IPS-11a (cell line): ENCODE data around the gene GSTK1.
"Not testable (repeated sequence)": the region's sequence is repeated elsewhere in the genome, so short reads cannot be mapped to it uniquely, and the experiment has no call there.

Experiments
- H3K4me3 ChIP-seq: one replicate; pipeline ENCODE4 v1.5.1; 2013; ENCODE audit warnings: low read depth, low read length, control low read depth

GSTK1 gene

DNA sequence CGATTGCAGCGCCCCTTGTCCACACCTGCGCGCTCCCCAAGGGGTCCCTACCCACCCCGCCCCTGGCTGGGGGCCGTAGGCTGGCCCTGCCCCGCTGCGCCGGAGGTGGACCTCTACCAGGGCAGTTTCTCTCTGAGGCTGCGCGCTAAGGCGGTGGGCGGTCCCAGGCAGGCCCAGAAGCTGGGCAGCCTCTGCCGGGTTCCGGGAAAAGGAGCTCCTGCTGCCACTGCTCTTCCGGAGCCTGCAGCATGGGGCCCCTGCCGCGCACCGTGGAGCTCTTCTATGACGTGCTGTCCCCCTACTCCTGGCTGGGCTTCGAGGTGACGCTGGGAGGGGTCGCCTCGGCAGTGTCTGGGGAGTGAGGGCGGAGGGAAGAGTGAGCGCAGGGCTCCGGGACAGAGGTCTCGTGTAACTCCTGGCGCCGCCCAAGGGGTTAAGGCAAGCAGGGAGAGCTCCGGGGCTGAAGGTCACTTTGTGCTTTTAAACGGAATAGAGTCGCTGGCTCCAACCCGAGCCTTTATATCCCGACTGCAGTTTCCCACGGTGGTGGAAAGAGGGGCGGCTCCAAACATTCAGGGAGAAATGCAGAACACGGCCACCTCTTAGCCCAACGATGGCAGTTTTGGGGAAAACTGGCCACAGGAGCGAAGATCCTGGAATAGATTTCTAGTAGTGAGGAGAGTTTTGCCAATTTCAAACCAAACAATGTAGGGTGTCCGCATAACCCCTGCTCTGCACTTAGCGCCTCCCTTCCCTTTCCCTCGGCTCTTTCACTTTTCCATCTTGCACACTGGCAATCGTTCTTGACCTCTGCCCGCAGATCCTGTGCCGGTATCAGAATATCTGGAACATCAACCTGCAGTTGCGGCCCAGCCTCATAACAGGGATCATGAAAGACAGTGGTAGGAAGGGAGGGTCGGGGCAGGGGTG, at the start of gene GSTK1:
Gene GSTK1 (plus strand): TSS at position 176 of the 930 bp plus-strand sequence. CDS start 73 bp downstream, at position 249.
- peak within 1 kb of the TSS; percentile 76 for H3K4me3 ChIP-seq

DNA sequence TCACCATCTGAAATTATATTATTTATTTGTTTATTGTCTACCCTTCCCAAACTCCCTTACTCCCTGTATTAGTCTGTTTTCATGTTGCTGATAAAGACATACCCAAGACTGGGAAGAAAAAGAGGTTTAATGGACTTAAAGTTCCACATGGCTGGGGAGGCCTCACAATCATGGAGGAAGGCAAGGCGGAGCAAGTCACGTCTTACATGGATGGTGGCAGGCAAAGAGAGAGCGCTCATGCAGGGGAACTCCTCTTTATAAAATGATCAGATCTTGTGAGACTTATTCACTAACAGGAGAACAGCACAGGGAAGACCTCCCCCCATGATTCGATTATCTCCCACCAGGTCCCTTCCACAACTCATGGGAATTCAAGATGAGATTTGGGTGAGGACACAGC, 49.8 kb upstream of the GSTK1 start:
- H3K4me3 ChIP-seq, result not testable (repeated sequence)

DNA sequence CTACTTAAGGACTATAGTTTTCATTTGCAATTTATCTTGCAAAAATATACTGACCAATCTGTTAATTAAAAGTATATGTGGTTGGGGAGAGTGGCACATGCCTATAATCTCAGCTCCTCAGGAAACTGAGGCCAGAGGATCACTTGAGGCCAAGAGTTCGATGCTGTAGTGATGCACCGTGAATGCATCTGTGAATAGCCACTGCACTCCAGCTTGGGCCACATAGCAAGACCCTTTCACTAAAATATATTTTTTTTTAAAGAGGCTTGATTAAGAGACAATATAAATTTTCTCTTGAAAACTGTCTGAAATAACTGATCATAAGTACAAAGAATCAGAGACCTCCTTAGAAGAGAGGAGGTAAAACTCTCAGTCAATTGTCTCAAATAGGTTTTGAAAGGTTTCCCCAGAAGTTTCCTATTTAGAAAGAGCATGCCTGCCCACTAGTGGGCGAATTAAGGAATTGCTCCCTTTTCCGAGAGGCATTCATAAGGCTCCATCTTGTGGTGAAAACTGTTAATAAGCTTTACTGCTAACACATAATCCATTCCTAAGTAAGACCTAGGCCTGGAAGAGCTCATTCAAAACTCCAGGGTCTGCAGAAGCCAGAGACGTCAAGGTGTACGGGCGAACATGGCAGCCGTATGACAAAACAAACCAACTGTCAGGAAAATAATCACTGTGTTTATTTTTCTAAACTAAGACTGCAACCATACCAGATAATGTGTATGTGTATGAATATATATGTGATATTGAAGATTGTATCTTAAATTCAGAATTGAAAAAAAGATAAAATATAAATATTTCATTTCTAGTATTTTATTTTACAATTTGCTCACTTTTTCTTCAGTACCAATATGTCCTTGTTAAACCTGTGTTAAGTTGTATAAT, 48.2 kb upstream of the GSTK1 start:
- H3K4me3 ChIP-seq, result no peak overlapping the region

DNA sequence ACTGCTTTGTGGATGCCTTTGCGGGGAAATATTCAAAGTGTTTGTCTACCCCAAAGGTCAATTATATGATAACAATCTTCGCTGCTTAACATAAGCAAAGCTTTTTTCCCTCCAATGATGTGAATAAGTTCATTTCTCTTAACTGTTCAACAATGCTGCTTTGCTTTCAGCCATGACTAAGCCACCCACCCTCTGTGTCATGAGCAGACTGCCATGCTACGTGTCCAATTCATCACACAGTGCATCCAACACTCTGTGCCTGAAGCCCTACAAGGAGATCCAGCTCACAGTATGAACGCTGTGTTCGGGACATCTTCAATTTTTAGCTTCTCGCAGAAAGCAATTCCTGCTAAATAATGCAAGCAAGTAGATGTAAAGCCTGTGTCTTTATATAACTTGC, 47.1 kb upstream of the GSTK1 start:
- H3K4me3 ChIP-seq, result no peak overlapping the region

DNA sequence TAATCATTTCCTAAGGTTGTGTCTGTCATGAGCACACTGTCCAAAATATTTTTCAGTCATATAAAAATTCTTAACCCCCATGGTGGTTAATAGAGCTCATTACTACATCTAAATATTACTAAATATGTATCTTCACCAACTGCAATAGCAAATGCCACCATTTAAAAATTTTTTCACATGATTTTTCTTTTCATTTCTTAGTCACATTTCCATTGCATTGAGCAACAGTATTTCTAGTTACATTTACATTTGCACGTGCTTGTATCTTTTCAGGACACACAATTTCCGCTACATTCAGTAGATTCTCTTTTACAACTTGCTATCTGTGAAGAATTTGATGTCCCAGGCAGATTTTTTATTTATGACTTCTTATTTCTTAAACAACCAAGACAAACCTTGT, 46.6 kb upstream of the GSTK1 start:
- H3K4me3 ChIP-seq, result no peak overlapping the region

DNA sequence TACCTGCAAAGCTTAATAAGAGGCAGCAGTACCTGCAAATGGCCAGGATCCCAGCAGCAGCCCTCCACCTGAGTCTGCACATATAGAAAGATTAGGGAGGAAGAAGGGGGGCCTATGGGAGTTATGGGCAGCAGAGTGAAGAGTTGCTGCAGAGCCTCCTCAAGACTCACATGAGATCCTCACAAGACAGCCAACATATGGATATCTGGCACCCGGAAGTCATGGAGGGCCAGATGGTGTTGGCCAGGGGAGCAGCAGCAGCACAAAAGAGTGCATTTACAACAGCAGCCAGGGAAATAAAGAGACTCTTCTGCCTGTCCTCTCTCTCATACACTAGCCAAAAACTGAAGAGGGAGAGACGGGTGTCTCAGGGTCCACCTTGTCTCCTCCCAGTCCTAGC, 45.4 kb upstream of the GSTK1 start:
- H3K4me3 ChIP-seq, result no peak overlapping the region

DNA sequence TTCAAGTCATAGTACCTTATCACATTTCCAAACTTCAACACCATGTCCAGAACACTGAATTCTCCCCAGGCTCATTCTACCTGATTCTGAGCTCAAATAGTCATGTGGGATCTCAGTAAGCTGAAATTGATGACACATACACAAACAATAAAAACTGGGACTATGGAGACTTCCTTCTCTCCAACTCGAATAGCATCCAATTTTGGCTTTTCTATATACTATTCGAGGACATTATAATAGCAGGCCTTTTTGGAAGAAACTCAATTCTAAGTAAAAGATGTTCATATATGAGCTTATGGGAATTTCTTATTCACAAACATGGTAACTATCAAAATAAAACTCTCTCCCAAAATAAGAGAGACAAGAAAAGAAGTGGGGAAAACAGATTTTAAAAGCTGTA, 42.0 kb upstream of the GSTK1 start:
- H3K4me3 ChIP-seq, result no peak overlapping the region

DNA sequence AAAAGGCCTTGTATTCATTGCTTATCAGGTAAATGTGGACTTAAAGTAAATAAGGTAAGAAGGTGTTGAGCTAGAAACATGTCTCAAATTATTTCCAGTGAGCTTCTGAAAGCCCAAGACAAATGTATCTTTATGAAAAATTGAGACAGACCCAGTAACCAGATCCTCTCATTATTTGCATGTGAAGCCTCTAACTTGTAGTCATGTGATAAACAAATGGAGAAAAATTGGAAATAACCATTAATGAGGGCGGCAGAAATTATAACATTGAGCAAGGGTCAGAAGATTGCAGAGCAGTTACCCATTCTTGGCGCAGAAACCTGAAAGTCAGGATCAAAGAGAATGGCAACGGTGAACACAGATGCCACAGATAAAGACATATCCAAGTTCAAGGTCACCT, 41.5 kb upstream of the GSTK1 start, which contains the start of gene TAS2R40:
Gene TAS2R40 (plus strand): TSS at position 301 of the 400 bp plus-strand sequence. CDS start 42 bp downstream, at position 343.
- H3K4me3 ChIP-seq, result no peak within 1 kb of the TSS

DNA sequence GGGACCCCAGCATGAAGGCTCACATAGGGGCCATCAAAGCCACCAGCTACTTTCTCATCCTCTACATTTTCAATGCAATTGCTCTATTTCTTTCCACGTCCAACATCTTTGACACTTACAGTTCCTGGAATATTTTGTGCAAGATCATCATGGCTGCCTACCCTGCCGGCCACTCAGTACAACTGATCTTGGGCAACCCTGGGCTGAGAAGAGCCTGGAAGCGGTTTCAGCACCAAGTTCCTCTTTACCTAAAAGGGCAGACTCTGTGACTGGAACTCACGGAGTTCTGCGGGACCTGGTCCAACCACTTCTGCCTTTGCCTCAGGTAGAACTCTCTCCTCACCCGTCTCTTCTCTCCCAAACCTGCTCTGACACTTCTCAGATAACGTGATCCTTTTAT, 40.5 kb upstream of the GSTK1 start:
- H3K4me3 ChIP-seq, result no peak overlapping the region

DNA sequence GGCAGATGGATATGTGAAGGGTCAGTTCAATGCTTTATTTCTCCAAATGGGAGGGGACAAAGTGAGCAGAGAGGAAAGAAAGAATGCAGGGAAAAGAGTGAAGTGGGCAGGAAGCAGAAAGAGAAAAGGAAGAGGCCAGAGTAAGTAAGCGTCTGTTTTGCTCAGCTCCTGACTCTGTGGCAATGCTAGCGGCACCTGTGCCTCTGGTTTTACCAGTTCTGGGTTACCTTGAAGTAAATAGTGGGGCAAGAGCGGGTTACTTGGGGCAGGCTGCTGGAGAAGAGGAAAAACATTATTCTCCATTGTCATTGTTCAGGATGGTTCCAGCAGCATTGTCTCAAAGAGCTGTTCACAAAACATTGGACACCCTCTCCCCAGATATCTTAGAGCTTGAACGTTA, 39.5 kb upstream of the GSTK1 start:
- H3K4me3 ChIP-seq, result no peak overlapping the region

DNA sequence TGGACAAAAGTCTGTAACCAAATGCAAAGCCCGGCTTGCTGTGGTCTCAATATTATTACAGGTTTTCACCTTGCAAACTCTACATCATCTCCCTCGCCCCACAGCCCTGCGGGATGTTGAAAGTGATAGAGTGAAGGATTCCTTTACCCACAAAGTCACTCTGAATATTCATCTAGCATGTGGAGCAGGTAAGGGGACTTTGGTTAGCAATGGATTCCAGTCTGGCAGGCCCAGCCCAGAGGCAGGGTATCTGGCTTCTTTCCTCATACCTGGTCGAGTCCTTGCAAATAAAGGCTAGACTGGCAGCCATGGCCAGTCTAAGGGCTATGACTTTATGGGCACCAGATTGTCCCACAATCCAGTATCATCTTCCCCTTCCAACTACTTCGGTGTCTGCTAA, 38.2 kb upstream of the GSTK1 start:
- no peak overlapping the region for H3K4me3 ChIP-seq

DNA sequence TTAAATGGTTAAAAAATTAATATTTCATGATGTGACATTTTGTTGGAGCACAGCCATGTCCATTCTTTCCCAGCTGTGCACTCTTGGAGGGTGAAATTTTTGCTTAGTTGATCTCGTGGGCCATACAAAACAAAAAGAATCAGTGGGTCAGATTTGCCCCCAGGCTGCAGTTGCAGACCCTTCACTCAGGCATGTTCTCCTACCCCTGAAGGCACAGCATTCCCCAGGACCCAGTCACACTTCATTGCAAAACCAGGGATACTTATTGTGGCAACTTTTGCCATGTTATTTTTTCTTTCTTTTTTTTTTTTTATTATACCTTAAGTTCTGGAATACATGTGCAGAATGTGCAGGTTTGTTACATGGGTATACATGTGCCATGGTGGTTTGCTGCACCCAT, 35.4 kb upstream of the GSTK1 start:
- H3K4me3 ChIP-seq, result no peak overlapping the region

DNA sequence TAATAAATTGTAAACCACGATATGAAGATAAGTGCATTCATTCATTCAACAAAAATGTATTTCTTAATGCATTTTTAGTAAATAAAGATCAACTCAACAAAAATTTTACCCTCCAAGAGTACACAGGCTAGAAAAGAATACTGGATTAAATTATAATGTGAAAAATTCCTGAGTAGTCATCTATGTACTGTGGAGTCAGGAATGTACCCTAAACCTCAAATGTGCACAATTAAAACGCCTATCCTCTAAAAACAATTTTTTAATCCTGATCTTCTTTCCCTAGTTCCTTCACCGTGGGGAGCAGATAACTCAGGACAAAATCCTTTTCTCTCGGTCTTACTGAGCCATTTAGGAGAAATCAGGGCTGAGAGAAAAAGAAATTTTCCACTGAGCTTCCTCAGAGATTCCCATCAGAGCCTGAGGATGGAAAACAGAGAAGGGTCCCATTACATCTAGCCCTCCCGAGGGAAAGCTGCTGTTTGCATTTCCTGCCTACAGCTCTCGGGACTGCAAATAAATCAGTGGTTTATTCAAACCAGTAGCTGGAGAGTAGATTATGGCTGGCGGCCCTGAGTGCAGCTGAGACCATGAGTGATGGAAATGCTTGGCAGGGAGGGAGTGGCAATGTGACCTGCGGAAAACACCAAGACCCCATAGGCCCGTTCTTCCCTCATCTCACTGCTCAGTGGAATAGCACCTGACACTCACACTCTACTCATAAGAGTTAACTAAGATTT, 34.0 kb upstream of the GSTK1 start:
- H3K4me3 ChIP-seq, result no peak overlapping the region

DNA sequence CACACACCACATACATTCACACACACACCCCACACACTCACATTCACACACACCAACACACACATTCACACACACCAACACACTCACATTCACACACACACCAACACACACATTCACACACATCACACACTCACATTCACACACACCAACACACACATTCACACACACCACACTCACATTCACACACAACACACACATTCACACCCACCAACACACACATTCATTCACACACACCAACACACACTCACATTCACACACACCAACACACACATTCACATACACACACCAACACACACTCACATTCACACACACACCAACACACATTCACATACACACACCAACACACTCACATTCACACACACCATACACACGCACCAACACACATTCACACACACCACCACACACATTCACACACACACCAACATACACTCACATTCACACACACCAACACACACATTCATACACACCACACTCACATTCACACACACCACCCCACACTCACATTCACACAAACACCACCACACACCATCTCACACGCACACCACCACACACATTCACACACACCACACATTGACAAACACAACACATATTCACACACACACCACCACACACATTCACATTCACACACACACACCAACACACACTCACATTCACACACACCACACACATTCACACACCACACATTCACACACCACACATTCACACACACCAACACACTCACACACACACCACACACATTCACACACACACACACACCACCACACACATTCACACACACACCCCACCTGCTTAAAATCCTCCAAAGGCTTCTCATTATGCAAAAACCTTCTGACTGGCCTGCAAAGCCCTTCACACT, 32.4 kb upstream of the GSTK1 start:
- H3K4me3 ChIP-seq, result no peak overlapping the region

DNA sequence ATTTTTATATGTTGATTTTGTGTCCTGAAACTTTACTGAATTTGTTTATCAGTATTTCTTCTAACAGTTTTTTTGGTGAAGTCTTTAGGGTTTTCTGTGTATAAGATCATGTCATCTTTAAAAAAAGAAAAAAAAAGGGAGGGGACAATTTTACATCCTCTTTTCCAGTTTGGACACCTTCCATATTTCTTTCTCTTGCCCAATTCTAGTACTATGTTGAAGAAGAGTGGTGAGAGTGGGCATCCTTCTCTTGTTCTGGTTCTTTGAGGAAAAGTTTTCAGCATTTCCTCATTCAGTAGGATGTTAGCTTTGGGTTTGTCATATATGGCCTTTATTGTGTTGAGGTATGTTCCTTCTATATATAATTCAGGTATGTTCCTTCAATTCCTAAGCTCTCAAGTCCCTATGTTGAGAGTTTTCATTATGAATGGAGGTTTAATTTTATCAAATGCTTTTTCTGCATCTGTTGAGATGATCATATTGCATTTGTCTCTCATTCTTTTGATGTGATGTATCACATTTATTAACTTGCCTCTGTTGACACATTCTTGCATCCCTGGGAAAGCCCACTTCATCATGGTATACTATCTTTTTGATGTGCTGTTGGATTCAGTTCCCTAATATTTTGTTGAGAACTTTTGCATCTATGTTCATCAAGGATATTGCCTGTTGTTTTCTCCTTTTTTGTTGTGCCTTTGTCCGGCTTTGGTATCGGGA, 29.3 kb upstream of the GSTK1 start:
- H3K4me3 ChIP-seq, result no peak overlapping the region

DNA sequence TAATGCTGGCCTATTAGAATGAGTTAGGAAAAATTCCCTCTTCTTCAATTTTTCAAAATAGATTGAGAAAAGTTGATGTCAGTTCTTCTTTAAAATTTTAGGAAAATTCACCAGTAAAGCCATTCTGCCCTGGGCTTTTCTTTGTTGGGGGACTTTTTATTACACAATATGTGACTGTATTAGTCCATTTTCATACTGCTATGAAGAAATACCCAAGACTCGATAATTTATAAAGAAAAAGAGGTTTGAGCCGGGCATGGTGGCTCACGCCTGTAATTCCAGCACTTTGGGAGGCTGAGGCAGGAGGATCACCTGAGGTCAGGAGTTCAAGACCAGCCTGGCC, 28.7 kb upstream of the GSTK1 start:
- no peak overlapping the region for H3K4me3 ChIP-seq

DNA sequence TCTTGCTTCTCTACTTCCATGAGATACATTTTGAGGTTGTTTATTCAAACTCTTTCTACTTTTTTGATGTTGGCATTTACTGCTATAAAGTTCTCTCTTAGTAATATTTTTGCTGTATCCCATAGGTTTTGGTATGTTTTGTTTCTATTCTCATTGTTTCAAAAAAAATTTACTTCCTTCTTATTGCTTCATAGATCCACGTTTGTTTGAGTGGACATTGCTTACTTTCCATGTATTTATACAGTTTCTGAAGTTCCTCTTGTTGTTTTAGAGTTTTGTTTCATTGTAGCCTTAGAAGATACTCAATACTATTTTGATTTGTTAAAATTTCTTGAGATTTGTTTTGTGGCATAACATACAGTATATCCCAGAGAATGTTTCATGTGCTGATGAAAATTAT, 27.7 kb upstream of the GSTK1 start:
- no peak overlapping the region for H3K4me3 ChIP-seq

DNA sequence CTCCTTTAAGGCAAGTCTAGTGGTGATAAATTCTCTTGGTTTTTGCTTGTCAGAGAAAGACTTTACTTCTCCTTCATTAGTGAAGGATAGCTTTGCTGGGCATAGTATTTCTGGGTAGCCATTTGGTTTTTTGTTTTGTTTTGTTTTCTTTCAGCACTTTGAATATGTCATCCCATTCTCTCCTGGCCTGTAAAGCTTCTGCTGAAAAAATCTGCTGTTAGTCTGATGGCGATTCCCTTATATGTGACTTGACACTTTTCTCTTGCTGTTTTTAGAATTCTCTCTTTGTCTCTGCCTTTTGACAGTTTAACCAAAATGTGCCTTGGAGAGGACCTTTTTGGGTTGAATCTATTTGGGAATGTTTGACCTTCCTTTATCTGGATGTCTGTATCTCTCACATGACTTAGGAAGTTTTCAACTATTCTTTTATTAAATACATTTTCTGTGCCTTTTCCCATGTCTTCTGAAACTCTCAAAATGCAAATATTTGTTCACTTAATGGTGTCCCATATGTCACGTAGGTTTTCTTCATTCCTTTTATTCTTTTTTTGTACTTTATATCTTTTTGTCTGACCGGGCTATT, 26.7 kb upstream of the GSTK1 start:
- no peak overlapping the region for H3K4me3 ChIP-seq

DNA sequence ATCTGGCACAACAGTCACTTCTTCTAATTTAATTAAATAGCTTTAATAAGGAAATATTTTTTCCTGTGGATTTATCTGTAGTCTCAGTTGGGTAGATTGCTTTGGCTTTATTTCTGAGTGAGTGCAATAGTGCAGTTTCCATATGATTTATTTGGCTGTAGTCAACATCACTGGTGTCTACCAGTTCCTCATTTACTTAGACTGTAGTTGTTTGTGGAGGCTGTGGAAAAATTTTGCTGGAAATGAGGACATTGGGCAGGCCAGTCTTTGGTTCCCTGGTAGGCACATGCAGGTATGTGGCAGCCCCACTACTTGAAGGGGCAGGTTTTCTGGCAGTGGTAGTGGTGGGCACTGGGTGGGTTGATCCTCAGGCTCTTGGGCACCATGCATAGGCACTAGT, 25.9 kb upstream of the GSTK1 start:
- H3K4me3 ChIP-seq, result no peak overlapping the region
